CD8-positive, alpha-beta memory T cell (primary cell): ENCODE measurements around the gene STMND1. TPM values are rescaled to one million over a fixed set of nuclear protein-coding genes. Genes with fewer than 3 reads are reported as not detected.

Experiments used
- CTCF ChIA-PET: fragments of 350-600 bp; sonication (Branson Sonifier 250); formaldehyde crosslinking; loops from one replicate; lab custom pipeline; 2021; ENCODE audit warnings: antibody characterized with exemption; lab: Charles Lee
- POLR2A ChIA-PET: fragments of 350-600 bp; sonication (Branson Sonifier 250); formaldehyde crosslinking; loops from one replicate; lab custom pipeline; 2021; ENCODE audit warnings: antibody characterized with exemption; lab: Charles Lee
- DNase-seq, 5 donors: peaks; one replicate each; pipeline versions ENCODE4 v3.0.0 to v3.0.0-alpha.2; 2020 to 2022; ENCODE audit warnings: mixed read lengths in 1 of 5
- H3K27ac ChIP-seq: one replicate; pipeline ENCODE4 v1.7.0; 2013; ENCODE audit warnings: low read depth, mild to moderate bottlenecking, low read length, moderate library complexity
- H3K27me3 ChIP-seq: 2 replicates; pipeline ENCODE4 v1.7.0; 2013; ENCODE audit warnings: low read length, mild to moderate bottlenecking; ENCODE audit not compliant: insufficient read depth, poor library complexity, severe bottlenecking
- H3K36me3 ChIP-seq: 2 replicates; pipeline ENCODE4 v1.7.0; 2013; ENCODE audit warnings: mild to moderate bottlenecking, low read length, moderate library complexity; ENCODE audit not compliant: insufficient read depth
- H3K4me1 ChIP-seq: 2 replicates; pipeline ENCODE4 v1.7.0; 2013; ENCODE audit warnings: mild to moderate bottlenecking, low read length, moderate library complexity; ENCODE audit not compliant: insufficient read depth
- H3K4me3 ChIP-seq: 2 replicates; pipeline ENCODE4 v1.7.0; 2013; ENCODE audit warnings: mild to moderate bottlenecking, low read length
- H3K9me3 ChIP-seq: 2 replicates; pipeline ENCODE4 v1.7.0; 2013; ENCODE audit warnings: mild to moderate bottlenecking, low read length
- H3K27ac Mint-ChIP-seq, 8 donors: one replicate each; pipeline ENCODE4 v1.8.0; 2020 to 2021; ENCODE audit warnings: mixed read lengths in 8 of 8, mild to moderate bottlenecking in 6 of 8, inconsistent platforms in 3 of 8, moderate library complexity in 3 of 8
- H3K27me3 Mint-ChIP-seq, 2 donors: one replicate each; pipeline ENCODE4 v1.8.0; 2020 to 2021; ENCODE audit warnings: mixed read lengths in 2 of 2, mild to moderate bottlenecking in 1 of 2, moderate library complexity in 1 of 2
- H3K36me3 Mint-ChIP-seq, 3 donors: one replicate each; pipeline ENCODE4 v1.8.0; 2020 to 2021; ENCODE audit warnings: mixed read lengths in 3 of 3, inconsistent platforms in 1 of 3, mild to moderate bottlenecking in 1 of 3
- H3K4me1 Mint-ChIP-seq, 3 donors: one replicate each; pipeline ENCODE4 v1.8.0; 2020 to 2021; ENCODE audit warnings: mixed read lengths in 3 of 3, inconsistent platforms in 1 of 3, mild to moderate bottlenecking in 1 of 3
- H3K4me3 Mint-ChIP-seq, 7 donors: one replicate each; pipeline ENCODE4 v1.8.0; 2020 to 2021; ENCODE audit warnings: mixed read lengths in 7 of 7, mild to moderate bottlenecking in 6 of 7, moderate library complexity in 4 of 7, inconsistent platforms in 2 of 7
- H3K9me3 Mint-ChIP-seq, 5 donors: one replicate each; pipeline ENCODE4 v1.8.0; 2020 to 2022; ENCODE audit warnings: mixed read lengths in 5 of 5, mild to moderate bottlenecking in 3 of 5, moderate library complexity in 2 of 5, inconsistent platforms in 1 of 5
- polyA plus RNA-seq: library from polyadenylated mRNA; unstranded; fragments of 300-500 nt; fragmentation: Illumina TruSeq; gene quantifications from one replicate; pipeline ENCODE4 v1.2.3, GENCODE V29; 2021
- total RNA-seq, 2 experiments: library from RNA; stranded (reverse); gene quantifications; one replicate each; pipeline ENCODE4 v1.2.3, GENCODE V29; 2021

STMND1 gene
- total and polyA plus RNA-seq, 3 experiments from 2014 or later, result 0.40 TPM; not detected in 2

GRCh38 chr6:17086469-17086868 lies 15.4 kb upstream of the STMND1 start:
- Histone ChIP-seq H3K4me1 (no peaks in the 10 kb centered on the region), H3K36me3 (no peaks in the 10 kb centered on the region), H3K9me3 (no peaks in the 10 kb centered on the region), H3K27ac (no peak overlapping the region), H3K27me3 (no peaks in the 10 kb centered on the region), H3K4me3 (no peak overlapping the region)
- H3K27ac Mint-ChIP-seq, result peak overlapping the region in 1 of 8 donors; percentile 66
- peak in 1 of 5 donors; percentile 4 for DNase-seq
- H3K36me3 Mint-ChIP-seq, result no peaks in the 10 kb centered on the region
- no peaks in the 10 kb centered on the region for H3K4me1 Mint-ChIP-seq
- H3K9me3 Mint-ChIP-seq, result peaks cover 4 to 9% (median 5%) of the 10 kb centered on the region in 5 donors
- ChIA-PET CTCF (interaction anchor here (1.1 kb wide), 2 partner anchors 9 to 323 kb away, joined by 4 read pairs; no protein-coding TSS in a partner anchor), POLR2A (no interaction called here)
- H3K4me3 Mint-ChIP-seq, result no peak overlapping the region
- H3K27me3 Mint-ChIP-seq, result peaks cover 7 to 32% of the 10 kb centered on the region in 2 donors

GRCh38 chr6:17088091-17088611 lies 13.7 kb upstream of the STMND1 start:
- H3K36me3 ChIP-seq, result no peaks in the 10 kb centered on the region
- CTCF ChIA-PET, result no interaction called here

GRCh38 chr6:17091122-17091521 lies 10.7 kb upstream of the STMND1 start:
- no peak for DNase-seq
- Mint-ChIP-seq H3K27ac (no peak overlapping the region), H3K27me3 (peaks cover 9 to 40% of the 10 kb centered on the region in 2 donors), H3K9me3 (peaks cover 4 to 9% (median 5%) of the 10 kb centered on the region in 5 donors), H3K4me1 (no peaks in the 10 kb centered on the region), H3K36me3 (no peaks in the 10 kb centered on the region), H3K4me3 (no peak overlapping the region)
- Histone ChIP-seq H3K4me1 (no peaks in the 10 kb centered on the region), H3K36me3 (no peaks in the 10 kb centered on the region), H3K4me3 (no peak overlapping the region), H3K9me3 (no peaks in the 10 kb centered on the region), H3K27me3 (no peaks in the 10 kb centered on the region), H3K27ac (no peak overlapping the region)
- POLR2A ChIA-PET, result no interaction called here
- CTCF ChIA-PET, result interaction anchor here (1.2 kb wide), 1 partner anchor 9 kb away, joined by 3 read pairs; no protein-coding TSS in a partner anchor

More at GRCh38 chr6:17088091-17088611, 13.7 kb upstream of the STMND1 start:
- Histone ChIP-seq H3K9me3 (no peaks in the 10 kb centered on the region), H3K27ac (no peak overlapping the region), H3K27me3 (no peaks in the 10 kb centered on the region), H3K4me1 (no peaks in the 10 kb centered on the region), H3K4me3 (no peak overlapping the region)
- Mint-ChIP-seq H3K9me3 (peaks cover 4 to 9% (median 5%) of the 10 kb centered on the region in 5 donors), H3K36me3 (no peaks in the 10 kb centered on the region), H3K27me3 (peaks cover 7 to 44% of the 10 kb centered on the region in 2 donors), H3K4me1 (no peaks in the 10 kb centered on the region), H3K27ac (no peak overlapping the region), H3K4me3 (no peak overlapping the region)
- no peak for DNase-seq
- POLR2A ChIA-PET, result no interaction called here

GRCh38 chr6:17093686-17094085 lies 8.2 kb upstream of the STMND1 start:
- no peak overlapping the region for H3K4me3 Mint-ChIP-seq
- no peak for DNase-seq
- peaks cover 4 to 9% (median 5%) of the 10 kb centered on the region in 5 donors for H3K9me3 Mint-ChIP-seq
- H3K36me3 Mint-ChIP-seq, result no peaks in the 10 kb centered on the region
- peaks cover 10 to 48% of the 10 kb centered on the region in 2 donors for H3K27me3 Mint-ChIP-seq
- H3K4me1 Mint-ChIP-seq, result no peaks in the 10 kb centered on the region
- ChIA-PET CTCF (no interaction called here), POLR2A (no interaction called here)
- no peaks in the 10 kb centered on the region for H3K36me3 ChIP-seq
- no peaks in the 10 kb centered on the region for H3K9me3 ChIP-seq
- H3K27ac ChIP-seq, result no peak overlapping the region
- no peaks in the 10 kb centered on the region for H3K4me1 ChIP-seq
- no peak overlapping the region for H3K27ac Mint-ChIP-seq
- peaks cover 6% of the 10 kb centered on the region for H3K27me3 ChIP-seq
- no peak overlapping the region for H3K4me3 ChIP-seq

- Histone ChIP-seq H3K36me3 (no peaks in the 10 kb centered on the region), H3K27me3 (peaks cover 6% of the 10 kb centered on the region), H3K4me3 (no peak overlapping the region), H3K9me3 (no peaks in the 10 kb centered on the region), H3K4me1 (no peaks in the 10 kb centered on the region), H3K27ac (no peak overlapping the region)
- CTCF ChIA-PET, result interaction anchor here (1.3 kb wide), 1 partner anchor 10 kb away, joined by 4 read pairs; no protein-coding TSS in a partner anchor
- H3K27me3 Mint-ChIP-seq, result peaks cover 19 to 66% of the 10 kb centered on the region in 2 donors
- peaks cover 0 to 4% (median 0%) of the 10 kb centered on the region in 3 donors for H3K4me1 Mint-ChIP-seq
- no peaks in the 10 kb centered on the region for H3K36me3 Mint-ChIP-seq
- no peak for DNase-seq
- no peaks in the 10 kb centered on the region for H3K9me3 Mint-ChIP-seq
- H3K27ac Mint-ChIP-seq, result no peak overlapping the region
- POLR2A ChIA-PET, result no interaction called here
- H3K4me3 Mint-ChIP-seq, result no peak overlapping the region
Measured at GRCh38 chr6:17096096-17096495, 5.8 kb upstream of the STMND1 start.

GRCh38 chr6:17096652-17097051 lies 5.2 kb upstream of the STMND1 start:
- no peak overlapping the region for H3K4me3 Mint-ChIP-seq
- Histone ChIP-seq H3K27me3 (peaks cover 6% of the 10 kb centered on the region), H3K36me3 (no peaks in the 10 kb centered on the region), H3K4me3 (no peak overlapping the region), H3K27ac (no peak overlapping the region), H3K9me3 (no peaks in the 10 kb centered on the region), H3K4me1 (no peaks in the 10 kb centered on the region)
- no peak overlapping the region for H3K27ac Mint-ChIP-seq
- ChIA-PET CTCF (no interaction called here), POLR2A (no interaction called here)
- no peaks in the 10 kb centered on the region for H3K36me3 Mint-ChIP-seq
- H3K4me1 Mint-ChIP-seq, result peaks cover 4 to 8% (median 4%) of the 10 kb centered on the region in 3 donors
- H3K27me3 Mint-ChIP-seq, result peaks cover 19 to 65% of the 10 kb centered on the region in 2 donors
- H3K9me3 Mint-ChIP-seq, result no peaks in the 10 kb centered on the region
- no peak for DNase-seq

GRCh38 chr6:17097982-17098381 lies 3.9 kb upstream of the STMND1 start:
- CTCF ChIA-PET, result no interaction called here
- no peak overlapping the region for H3K27ac Mint-ChIP-seq

GRCh38 chr6:17098538-17098937 lies 3.3 kb upstream of the STMND1 start:
- Mint-ChIP-seq H3K4me1 (peaks cover 6 to 12% (median 7%) of the 10 kb centered on the region in 3 donors), H3K27ac (no peak overlapping the region), H3K36me3 (no peaks in the 10 kb centered on the region), H3K27me3 (peaks cover 23 to 69% of the 10 kb centered on the region in 2 donors), H3K4me3 (no peak overlapping the region), H3K9me3 (no peaks in the 10 kb centered on the region)
- no peaks in the 10 kb centered on the region for H3K36me3 ChIP-seq
- H3K9me3 ChIP-seq, result no peaks in the 10 kb centered on the region
- no peak for DNase-seq
- ChIA-PET POLR2A (no interaction called here), CTCF (no interaction called here)
- peaks cover 6% of the 10 kb centered on the region for H3K27me3 ChIP-seq
- H3K4me3 ChIP-seq, result no peak overlapping the region
- no peak overlapping the region for H3K27ac ChIP-seq
- no peaks in the 10 kb centered on the region for H3K4me1 ChIP-seq

More at GRCh38 chr6:17097982-17098381, 3.9 kb upstream of the STMND1 start:
- H3K36me3 Mint-ChIP-seq, result no peaks in the 10 kb centered on the region
- Histone ChIP-seq H3K27me3 (peaks cover 6% of the 10 kb centered on the region), H3K9me3 (no peaks in the 10 kb centered on the region), H3K4me3 (no peak overlapping the region), H3K36me3 (no peaks in the 10 kb centered on the region), H3K4me1 (no peaks in the 10 kb centered on the region), H3K27ac (no peak overlapping the region)
- H3K27me3 Mint-ChIP-seq, result peaks cover 24 to 66% of the 10 kb centered on the region in 2 donors
- no peak for DNase-seq
- H3K4me1 Mint-ChIP-seq, result peaks cover 6 to 12% (median 7%) of the 10 kb centered on the region in 3 donors
- no peaks in the 10 kb centered on the region for H3K9me3 Mint-ChIP-seq
- POLR2A ChIA-PET, result no interaction called here
- no peak overlapping the region for H3K4me3 Mint-ChIP-seq
